Ascending aorta (tissue), 2 donors: Measurements from ENCODE around the gene ATF7. TPM values are rescaled to one million over a fixed set of nuclear protein-coding genes. Genes with fewer than 3 reads are reported as not detected.
"Not testable (repeated sequence)": the region's sequence is repeated elsewhere in the genome, so short reads cannot be mapped to it uniquely, and the experiment has no call there.

Experiments used
- DNase-seq, 2 donors: peaks; one replicate each; pipeline ENCODE4 v3.0.0-alpha.2; 2019; ENCODE audit warnings: low spot score in 2 of 2
- H3K27ac ChIP-seq, 2 donors: fragments of 200-600 bp; sonication (generic); one replicate each; pipeline ENCODE4 v1.5.1; 2016 to 2017; ENCODE audit warnings: mild to moderate bottlenecking in 1 of 2
- H3K27me3 ChIP-seq: fragments of 200-600 bp; sonication (generic); one replicate; pipeline ENCODE4 v1.5.1; 2017
- H3K36me3 ChIP-seq, 2 donors: fragments of 200-600 bp; sonication (generic); one replicate each; pipeline ENCODE4 v1.5.1; 2016
- H3K4me1 ChIP-seq, 2 donors: fragments of 200-600 bp; sonication (generic); one replicate each; pipeline ENCODE4 v1.5.1; 2016 to 2017; ENCODE audit warnings: mild to moderate bottlenecking in 1 of 2
- H3K4me3 ChIP-seq, 2 donors: fragments of 200-600 bp; sonication (generic); one replicate each; pipeline ENCODE4 v1.5.1; 2016 to 2017; ENCODE audit warnings: mild to moderate bottlenecking in 1 of 2
- H3K9me3 ChIP-seq, 2 donors: fragments of 200-600 bp; sonication (generic); one replicate each; pipeline ENCODE4 v1.5.1; 2016
- CTCF ChIP-seq, 3 experiments: fragments of 200-600 bp in 2 of 3; fragments of 450-650 bp in 1 of 3; sonication (generic) in 2 of 3; IDR thresholded peaks; one replicate each; pipeline ENCODE4 v1.5.1; 2016 to 2019; ENCODE audit warnings: antibody characterized with exemption in 3 of 3, mild to moderate bottlenecking in 1 of 3, moderate library complexity in 1 of 3
- intact Hi-C: fragments of 100-400 bp; cut with DNase I; formaldehyde crosslinking; loops from one replicate; pipeline ENCODE4 v1.15.1; 2023
- total RNA-seq: library from RNA; depleted of rRNA; stranded (reverse); fragments of >200 nt; gene quantifications from one replicate; pipeline ENCODE4 v1.1.0, GENCODE V29; 2016

ATF7 gene
- total RNA-seq, 1 donor from 2014 or later: 67.6 TPM

DNA sequence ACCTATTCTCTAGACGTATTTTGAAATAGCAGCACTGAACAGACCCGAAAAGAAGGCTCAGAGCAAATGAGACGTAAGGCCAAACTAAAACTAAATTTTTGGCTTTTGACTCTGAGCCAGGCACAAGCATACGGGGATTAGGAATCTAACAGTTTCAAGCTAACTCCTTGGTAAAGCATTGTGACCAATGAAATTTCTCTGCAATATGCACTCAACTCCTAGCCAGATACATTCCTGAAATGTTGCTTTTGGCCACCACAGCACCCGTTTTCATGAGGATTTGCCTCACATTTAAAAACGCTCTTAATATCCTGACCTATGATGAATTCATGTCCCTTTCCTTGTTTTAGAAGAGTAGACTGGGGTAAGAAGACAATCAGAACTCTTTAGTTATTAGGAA is 65.8 kb downstream of the ATF7 start:
- TF ChIP-seq CTCF (IDR thresholded peaks at IDR 0.05): no peak
- Histone ChIP-seq H3K4me1 (peaks cover 22 to 57% of the 10 kb centered on the region in 2 donors), H3K9me3 (no peaks in the 10 kb centered on the region), H3K27ac (peak overlapping the region; percentile 71 to 78), H3K4me3 (peak overlapping the region; percentile 5 to 40), H3K36me3 (no peaks in the 10 kb centered on the region), H3K27me3 (no peaks in the 10 kb centered on the region)
- intact Hi-C loops: loop anchor here (5.0 kb wide), 2 partner anchors 67 to 117 kb away; partner anchors contain the start of genes ATF7 and ATP5MC2
- peak in 1 of 2 donors; percentile 71 for DNase-seq

DNA sequence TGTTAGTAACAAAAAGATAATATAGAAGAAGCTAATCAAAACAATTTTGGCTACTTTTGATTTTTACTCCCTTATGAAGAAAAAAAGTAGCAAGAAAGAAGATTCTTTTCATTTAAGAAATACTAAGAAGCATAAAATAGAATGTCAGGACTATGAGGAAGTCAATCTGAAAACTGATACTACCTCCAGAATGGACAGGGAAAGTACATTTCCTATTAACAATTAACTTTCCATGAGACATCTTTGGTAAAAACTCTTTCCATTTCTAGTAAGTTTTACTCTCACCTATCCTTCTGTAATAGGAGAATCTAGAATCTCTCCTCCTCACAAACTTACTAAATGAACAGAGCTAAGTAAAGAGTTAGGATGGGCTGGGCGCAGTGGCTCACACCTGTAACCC is 67.6 kb downstream of the ATF7 start:
- no peak for DNase-seq
- intact Hi-C loops: no loop called here
- H3K4me1 ChIP-seq: peaks cover 17 to 45% of the 10 kb centered on the region in 2 donors
- H3K9me3 ChIP-seq: no peaks in the 10 kb centered on the region
- no peak overlapping the region for H3K4me3 ChIP-seq
- TF ChIP-seq CTCF (IDR thresholded peaks at IDR 0.05): no peak
- no peaks in the 10 kb centered on the region for H3K36me3 ChIP-seq
- H3K27ac ChIP-seq: peak overlapping the region; percentile 37 to 78
- no peaks in the 10 kb centered on the region for H3K27me3 ChIP-seq

- H3K4me1 ChIP-seq: peaks cover 0 to 2% of the 10 kb centered on the region in 2 donors
- H3K27me3 ChIP-seq: no peaks in the 10 kb centered on the region
- peaks cover 22 to 38% of the 10 kb centered on the region in 2 donors for H3K36me3 ChIP-seq
Observed at GRCh38 chr12:53552361-53553327, 73.5 kb downstream of the ATF7 start.

DNA sequence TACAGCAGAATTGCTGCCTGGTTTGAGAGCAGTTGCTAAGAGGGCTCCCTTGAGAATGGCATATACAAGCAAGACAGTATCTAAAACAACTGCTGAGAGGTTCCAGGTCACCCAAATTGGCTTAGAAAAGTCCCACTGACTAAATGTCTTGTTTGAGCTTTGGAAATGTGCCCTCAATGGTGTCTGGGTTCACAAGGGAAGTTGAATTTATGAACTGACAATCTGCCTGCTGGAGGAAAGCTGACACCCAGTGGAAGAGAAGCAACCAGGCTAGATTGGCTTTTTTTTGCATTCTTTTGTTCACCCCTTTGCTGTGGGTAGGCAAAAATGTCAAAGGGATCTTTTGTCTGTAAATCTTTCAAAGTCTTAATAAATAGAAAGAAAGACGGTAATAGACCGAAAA is 74.3 kb downstream of the ATF7 start:
- no peak for TF ChIP-seq CTCF (IDR thresholded peaks at IDR 0.05)
- Histone ChIP-seq H3K27ac (peak overlapping the region in 1 of 2 donors; percentile 43), H3K4me3 (no peak overlapping the region), H3K36me3 (peaks cover 25 to 43% of the 10 kb centered on the region in 2 donors), H3K27me3 (no peaks in the 10 kb centered on the region), H3K9me3 (no peaks in the 10 kb centered on the region), H3K4me1 (no peaks in the 10 kb centered on the region)
- no peak for DNase-seq
- intact Hi-C loops: loop anchor here (5.0 kb wide), 1 partner anchor 50 kb away; no protein-coding TSS in a partner anchor

More at GRCh38 chr12:53552361-53553327, 73.5 kb downstream of the ATF7 start:
- TF ChIP-seq CTCF (IDR thresholded peaks at IDR 0.05): no peak
- intact Hi-C loops: loop anchor here (5.0 kb wide), 1 partner anchor 50 kb away; no protein-coding TSS in a partner anchor
- no peak overlapping the region for H3K27ac ChIP-seq
- H3K4me3 ChIP-seq: no peak overlapping the region
- no peaks in the 10 kb centered on the region for H3K9me3 ChIP-seq
- no peak for DNase-seq

GRCh38 chr12:53550595-53550994 is 75.6 kb downstream of the ATF7 start:
- intact Hi-C loops: loop anchor here (5.0 kb wide), 1 partner anchor 52 kb away; no protein-coding TSS in a partner anchor
- Histone ChIP-seq H3K4me3 (no peak overlapping the region), H3K27me3 (no peaks in the 10 kb centered on the region), H3K9me3 (no peaks in the 10 kb centered on the region), H3K27ac (no peak overlapping the region), H3K36me3 (peaks cover 25 to 43% of the 10 kb centered on the region in 2 donors), H3K4me1 (no peaks in the 10 kb centered on the region)
- TF ChIP-seq CTCF (IDR thresholded peaks at IDR 0.05): no peak
- DNase-seq: no peak

- peaks cover 25 to 43% of the 10 kb centered on the region in 2 donors for H3K36me3 ChIP-seq
Observed at GRCh38 chr12:53550131-53550530, 76.1 kb downstream of the ATF7 start.

GRCh38 chr12:53548354-53548753 is 77.8 kb downstream of the ATF7 start:
- H3K27me3 ChIP-seq, H3K9me3 ChIP-seq, H3K4me1 ChIP-seq, intact Hi-C loops, DNase-seq, H3K27ac ChIP-seq, H3K4me3 ChIP-seq: not testable (repeated sequence)
- peaks cover 25 to 43% of the 10 kb centered on the region in 2 donors for H3K36me3 ChIP-seq

More at GRCh38 chr12:53550131-53550530, 76.1 kb downstream of the ATF7 start:
- H3K27me3 ChIP-seq, H3K4me1 ChIP-seq, H3K4me3 ChIP-seq, DNase-seq, H3K9me3 ChIP-seq, H3K27ac ChIP-seq: not testable (repeated sequence)
- intact Hi-C loops: loop anchor here (5.0 kb wide), 1 partner anchor 52 kb away; no protein-coding TSS in a partner anchor
